Fibroblast of lung (primary cell): ENCODE data around the gene FOXL3.

ENCODE experiments used
- CTCF ChIP-seq, 2 donors: IDR thresholded peaks in 1 of 2; conservative IDR thresholded peaks in 1 of 2; 1 replicate in 1 of 2; 2 replicates in 1 of 2; pipeline ENCODE4 v1.5.1; 2011 to 2012; ENCODE audit warnings: low read length in 2 of 2, control low read depth in 1 of 2, inconsistent platforms in 1 of 2, low read depth in 1 of 2, mild to moderate bottlenecking in 1 of 2
- EZH2 ChIP-seq: IDR thresholded peaks from 2 replicates; pipeline ENCODE4 v1.5.1; 2012; ENCODE audit warnings: low read length, control low read depth, mild to moderate bottlenecking; ENCODE audit errors: missing control alignments

- TF ChIP-seq EZH2 = no peak
- TF ChIP-seq CTCF (conservative IDR thresholded peaks at IDR 0.05 in 1 of 2, IDR thresholded peaks at IDR 0.05 in 1 of 2; ENCODE audit: low read depth in 1 of 2, low read length in 2 of 2) = no peak
These were observed 37.6 kb upstream of the FOXL3 start for GRCh38 chr7:252216-252965.
